Panc1 (cell line): ENCODE data around the gene HSD17B11. TPM values are rescaled to one million over a fixed set of nuclear protein-coding genes. Genes with fewer than 3 reads are reported as not detected.

ENCODE experiments used
- ATAC-seq: fragments of 200-7000 bp; cut with Tn5 transposase; 2 replicates; pipeline ENCODE4 v1.9.1; 2020; ENCODE audit warnings: mild to moderate bottlenecking, moderate library complexity
- BruUV-seq: library from RNA; stranded (reverse); fragments of 400-500 nt; replicated peaks from 2 replicates; lab custom pipeline; 2021; lab: Mats Ljungman, UMichigan
- CTCF ChIA-PET: fragments of 300-600 bp; sonication (Branson Sonifier 250); formaldehyde crosslinking; loops from one replicate; lab custom pipeline; 2022; ENCODE audit warnings: antibody characterized with exemption; lab: Charles Lee
- POLR2A ChIA-PET: fragments of 300-600 bp; sonication (Branson Sonifier 250); formaldehyde crosslinking; loops from one replicate; lab custom pipeline; 2022; ENCODE audit warnings: antibody characterized with exemption; lab: Charles Lee
- DNase-seq: peaks from one replicate; pipeline ENCODE4 v3.0.0-alpha.2; 2010; ENCODE audit warnings: low read depth, low spot score
- H3K27ac ChIP-seq: 2 replicates; pipeline ENCODE4 v1.5.1; 2011; ENCODE audit warnings: mild to moderate bottlenecking, low read length, inconsistent platforms
- H3K27me3 ChIP-seq: fragments of 200-500 bp; sonication (Bioruptor generic); 2 replicates; pipeline ENCODE4 v1.6.0; 2014; ENCODE audit warnings: low read length, inconsistent platforms; ENCODE audit not compliant: control insufficient read depth, insufficient read depth
- H3K36me3 ChIP-seq: fragments of 200-500 bp; sonication (Bioruptor generic); 2 replicates; pipeline ENCODE4 v1.5.1; 2014; ENCODE audit warnings: inconsistent platforms, mild to moderate bottlenecking, low read length, moderate library complexity; ENCODE audit not compliant: control insufficient read depth, insufficient read depth
- H3K4me1 ChIP-seq: 2 replicates; pipeline ENCODE4 v1.5.1; 2011; ENCODE audit warnings: inconsistent platforms, mild to moderate bottlenecking, low read length, moderate library complexity; ENCODE audit not compliant: control insufficient read depth, insufficient read depth
- H3K4me3 ChIP-seq, 2 experiments: 2 replicates each; pipeline ENCODE4 v1.5.1; 2011 to 2012; ENCODE audit warnings: low read depth in 2 of 2, low read length in 2 of 2, mild to moderate bottlenecking in 2 of 2, inconsistent platforms in 1 of 2, moderate library complexity in 1 of 2
- H3K9me3 ChIP-seq: fragments of 200-500 bp; sonication (Bioruptor generic); 2 replicates; pipeline ENCODE4 v1.5.1; 2014; ENCODE audit warnings: low read depth, mild to moderate bottlenecking, inconsistent platforms, low read length, moderate library complexity; ENCODE audit not compliant: control insufficient read depth, insufficient read depth
- CTCF ChIP-seq: fragments of 450-650 bp; IDR thresholded peaks from 2 replicates; pipeline ENCODE4 v1.5.1; 2017; ENCODE audit warnings: mild to moderate bottlenecking
- POLR2AphosphoS5 ChIP-seq: IDR thresholded peaks from 2 replicates; pipeline ENCODE4 v1.6.1; 2012; ENCODE audit warnings: mild to moderate bottlenecking, low read depth, low read length, moderate library complexity
- REST ChIP-seq, 2 experiments: IDR thresholded peaks; 2 replicates each; pipeline ENCODE4 v1.6.1; 2011 to 2012; ENCODE audit warnings: low read depth in 2 of 2, control low read depth in 1 of 2, low read length in 1 of 2, mild to moderate bottlenecking in 1 of 2, moderate library complexity in 1 of 2; ENCODE audit not compliant: insufficient read depth in 1 of 2
- SIN3A ChIP-seq: IDR thresholded peaks from 2 replicates; pipeline ENCODE4 v1.6.1; 2012; ENCODE audit warnings: low read depth, mild to moderate bottlenecking, low read length, moderate library complexity, borderline replicate concordance; ENCODE audit not compliant: insufficient read depth
- TCF7L2 ChIP-seq: IDR thresholded peaks from 2 replicates; pipeline ENCODE4 v1.6.1; 2011; ENCODE audit warnings: mild to moderate bottlenecking, low read depth, low read length, inconsistent platforms
- in situ Hi-C: cut with HindIII; loops from 2 replicates; pipeline ENCODE4 v1.10.0; 2016; ENCODE audit warnings: low sequenced_read_pairs, low pct_unique_long_range_greater_than_20kb
- intact Hi-C: fragments of 100-400 bp; cut with micrococcal nuclease; formaldehyde crosslinking; loops from one replicate; pipeline ENCODE4 v1.10.0; 2022; ENCODE audit not compliant: unreplicated experiment
- total RNA-seq: library from RNA; stranded (reverse); gene quantifications from one replicate; pipeline ENCODE4 v1.2.1, GENCODE V29; 2021; ENCODE audit not compliant: unreplicated experiment

Gene HSD17B11
- total RNA-seq, 1 experiment from 2014 or later: 34.9 TPM

- Histone ChIP-seq H3K36me3 (peaks cover 6% of the 10 kb centered on the region; the same call in 1 of the 2 replicates), H3K4me1 (no peaks in the 10 kb centered on the region), H3K9me3 (no peaks in the 10 kb centered on the region), H3K4me3 (no peak overlapping the region), H3K27me3 (no peaks in the 10 kb centered on the region), H3K27ac (no peak overlapping the region)
- ChIA-PET POLR2A (no interaction called here), CTCF (interaction anchor here (0.7 kb wide), 1 partner anchor 106 kb away, joined by 3 read pairs; no protein-coding TSS in a partner anchor)
- intact Hi-C loops (no loop called here), in situ Hi-C loops (no loop called here)
- BruUV-seq: no TSS peak
- no peak for ATAC-seq
- no peak for DNase-seq
- TF ChIP-seq REST (IDR thresholded peaks at IDR 0.05; ENCODE audit: insufficient read depth in 1 of 2, low read depth in 2 of 2, low read length in 1 of 2): no peak
These were observed 25.6 kb downstream of the HSD17B11 start for GRCh38 chr4:87365348-87365747.

- ATAC-seq: no peak
- H3K4me3 ChIP-seq: no peak overlapping the region
- in situ Hi-C loops (no loop called here), intact Hi-C loops (loop anchor here (5.0 kb wide), 1 partner anchor 91 kb away; no protein-coding TSS in a partner anchor)
- H3K36me3 ChIP-seq: peaks cover 6% of the 10 kb centered on the region; the same call in 1 of the 2 replicates
- POLR2A ChIA-PET: no interaction called here
- H3K9me3 ChIP-seq: no peaks in the 10 kb centered on the region
- TF ChIP-seq REST (IDR thresholded peaks at IDR 0.05; ENCODE audit: insufficient read depth in 1 of 2, low read depth in 2 of 2, low read length in 1 of 2) (no peak), POLR2AphosphoS5 (no peak), SIN3A (no peak), TCF7L2 (no peak), CTCF (no peak)
- no peak for DNase-seq
- no TSS peak for BruUV-seq
- H3K4me1 ChIP-seq: no peaks in the 10 kb centered on the region
- H3K27me3 ChIP-seq: no peaks in the 10 kb centered on the region
- no peak overlapping the region for H3K27ac ChIP-seq
- CTCF ChIA-PET: no interaction called here
These were observed 27.4 kb downstream of the HSD17B11 start for GRCh38 chr4:87363552-87363951.
